ENCODE measurements around the gene NPLOC4.

GRCh38 chr17:81650951-81651350, 14.0 kb upstream of the NPLOC4 start:
- TF ChIP-seq, protein P1, sequence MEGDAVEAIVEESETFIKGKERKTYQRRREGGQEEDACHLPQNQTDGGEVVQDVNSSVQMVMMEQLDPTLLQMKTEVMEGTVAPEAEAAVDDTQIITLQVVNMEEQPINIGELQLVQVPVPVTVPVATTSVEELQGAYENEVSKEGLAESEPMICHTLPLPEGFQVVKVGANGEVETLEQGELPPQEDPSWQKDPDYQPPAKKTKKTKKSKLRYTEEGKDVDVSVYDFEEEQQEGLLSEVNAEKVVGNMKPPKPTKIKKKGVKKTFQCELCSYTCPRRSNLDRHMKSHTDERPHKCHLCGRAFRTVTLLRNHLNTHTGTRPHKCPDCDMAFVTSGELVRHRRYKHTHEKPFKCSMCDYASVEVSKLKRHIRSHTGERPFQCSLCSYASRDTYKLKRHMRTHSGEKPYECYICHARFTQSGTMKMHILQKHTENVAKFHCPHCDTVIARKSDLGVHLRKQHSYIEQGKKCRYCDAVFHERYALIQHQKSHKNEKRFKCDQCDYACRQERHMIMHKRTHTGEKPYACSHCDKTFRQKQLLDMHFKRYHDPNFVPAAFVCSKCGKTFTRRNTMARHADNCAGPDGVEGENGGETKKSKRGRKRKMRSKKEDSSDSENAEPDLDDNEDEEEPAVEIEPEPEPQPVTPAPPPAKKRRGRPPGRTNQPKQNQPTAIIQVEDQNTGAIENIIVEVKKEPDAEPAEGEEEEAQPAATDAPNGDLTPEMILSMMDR (IDR thresholded peaks at IDR 0.05; ENCODE audit: borderline replicate concordance, extremely low read depth, low read length, poor library complexity, severe bottlenecking) = no peak
- TF ChIP-seq EZH2 (IDR thresholded peaks at IDR 0.05; ENCODE audit: borderline replicate concordance, low read depth, low read length, severe bottlenecking) = no peak

Data from DND-41 (cell line).